ENCODE measurements around the gene ACTR6. TPM values are rescaled to one million over a fixed set of nuclear protein-coding genes. Genes with fewer than 3 reads are reported as not detected.
"Not testable (repeated sequence)": the region's sequence is repeated elsewhere in the genome, so short reads cannot be mapped to it uniquely, and the experiment has no call there.

The ACTR6 gene
- total and polyA plus RNA-seq, 4 donors = 12.0 to 25.2 (median 17.5) TPM

GRCh38 chr12:100187857-100188519 is 12.6 kb upstream of the ACTR6 start:
- Histone ChIP-seq H3K4me1 (ENCODE audit: control insufficient read depth in 5 of 5, insufficient read depth in 5 of 5, low read length in 5 of 5) (peaks cover 0 to 9% (median 0%) of the 10 kb centered on the region in 5 donors), H3K9me3 (ENCODE audit: control insufficient read depth in 4 of 4, insufficient read depth in 3 of 4, low read length in 3 of 4) (peaks cover 0 to 1% (median 0%) of the 10 kb centered on the region in 4 donors), H3K4me3 (no peak overlapping the region), H3K36me3 (ENCODE audit: control insufficient read depth in 4 of 4, insufficient read depth in 4 of 4, low read length in 4 of 4) (no peaks in the 10 kb centered on the region), H3K27me3 (ENCODE audit: control insufficient read depth in 3 of 3, insufficient read depth in 3 of 3, low read length in 2 of 3) (no peaks in the 10 kb centered on the region), H3K9ac (ENCODE audit: insufficient read depth in 1 of 2, low read length in 2 of 2) (no peak overlapping the region), H3K27ac (ENCODE audit: low read depth in 1 of 2, low read length in 1 of 2) (no peak overlapping the region)
- ATAC-seq (ENCODE audit: insufficient read depth, low FRiP score) (no peak), DNase-seq (no peak)
- no peak for TF ChIP-seq CTCF (IDR thresholded peaks at IDR 0.05; ENCODE audit: control extremely low read depth, extremely low read depth)
- 84 to 90% methylated on average over 5 of the region's 5 CpGs for WGBS, 2 donors

GRCh38 chr12:100188888-100189635 is 11.6 kb upstream of the ACTR6 start:
- ATAC-seq (ENCODE audit: insufficient read depth, low FRiP score); H3K4me1 ChIP-seq (ENCODE audit: control insufficient read depth in 5 of 5, insufficient read depth in 5 of 5, low read length in 5 of 5); H3K27ac ChIP-seq (ENCODE audit: low read depth in 1 of 2, low read length in 1 of 2); H3K36me3 ChIP-seq (ENCODE audit: control insufficient read depth in 4 of 4, insufficient read depth in 4 of 4, low read length in 4 of 4); H3K4me3 ChIP-seq; H3K9ac ChIP-seq (ENCODE audit: insufficient read depth in 1 of 2, low read length in 2 of 2); DNase-seq; H3K27me3 ChIP-seq (ENCODE audit: control insufficient read depth in 3 of 3, insufficient read depth in 3 of 3, low read length in 2 of 3); H3K9me3 ChIP-seq (ENCODE audit: control insufficient read depth in 4 of 4, insufficient read depth in 3 of 4, low read length in 3 of 4): not testable (repeated sequence)
- WGBS, 2 donors = 83 to 94% methylated on average over 11 of the region's 11 CpGs

- Histone ChIP-seq H3K4me1 (ENCODE audit: control insufficient read depth in 5 of 5, insufficient read depth in 5 of 5, low read length in 5 of 5) (peaks cover 0 to 9% (median 0%) of the 10 kb centered on the region in 5 donors), H3K4me3 (no peak overlapping the region), H3K9ac (ENCODE audit: insufficient read depth in 1 of 2, low read length in 2 of 2) (no peak overlapping the region), H3K27me3 (ENCODE audit: control insufficient read depth in 3 of 3, insufficient read depth in 3 of 3, low read length in 2 of 3) (no peaks in the 10 kb centered on the region), H3K9me3 (ENCODE audit: control insufficient read depth in 4 of 4, insufficient read depth in 3 of 4, low read length in 3 of 4) (peaks cover 0 to 1% (median 0%) of the 10 kb centered on the region in 4 donors), H3K36me3 (ENCODE audit: control insufficient read depth in 4 of 4, insufficient read depth in 4 of 4, low read length in 4 of 4) (no peaks in the 10 kb centered on the region), H3K27ac (ENCODE audit: low read depth in 1 of 2, low read length in 1 of 2) (no peak overlapping the region)
- TF ChIP-seq CTCF (IDR thresholded peaks at IDR 0.05; ENCODE audit: control extremely low read depth, extremely low read depth) = no peak
- DNase-seq = no peak
- ATAC-seq (ENCODE audit: insufficient read depth, low FRiP score) = no peak
- WGBS, 2 donors = 87 to 92% methylated on average over 13 of the region's 13 CpGs
These were observed 10.8 kb upstream of the ACTR6 start for GRCh38 chr12:100189636-100190394.

- H3K27me3 ChIP-seq (ENCODE audit: control insufficient read depth in 3 of 3, insufficient read depth in 3 of 3, low read length in 2 of 3) = no peaks in the 10 kb centered on the region
- DNase-seq (no peak), ATAC-seq (ENCODE audit: insufficient read depth, low FRiP score) (no peak)
- no peak for TF ChIP-seq CTCF (IDR thresholded peaks at IDR 0.05; ENCODE audit: control extremely low read depth, extremely low read depth)
- peaks cover 0 to 2% (median 0%) of the 10 kb centered on the region in 4 donors for H3K9me3 ChIP-seq (ENCODE audit: control insufficient read depth in 4 of 4, insufficient read depth in 3 of 4, low read length in 3 of 4)
- H3K4me1 ChIP-seq (ENCODE audit: control insufficient read depth in 5 of 5, insufficient read depth in 5 of 5, low read length in 5 of 5) = no peaks in the 10 kb centered on the region
- H3K27ac ChIP-seq (ENCODE audit: low read depth in 1 of 2, low read length in 1 of 2) = no peak overlapping the region
- WGBS, 2 donors = 97% methylated on average over 1 of the region's 1 CpG
- no peaks in the 10 kb centered on the region for H3K36me3 ChIP-seq (ENCODE audit: control insufficient read depth in 4 of 4, insufficient read depth in 4 of 4, low read length in 4 of 4)
- no peak overlapping the region for H3K9ac ChIP-seq (ENCODE audit: insufficient read depth in 1 of 2, low read length in 2 of 2)
- no peak overlapping the region for H3K4me3 ChIP-seq
These were observed 7.5 kb upstream of the ACTR6 start for GRCh38 chr12:100193085-100193484.

Data from lung (tissue), 12 donors.